GM23338 (cell line): ENCODE results near the gene PCYT1A. TPM values are rescaled to one million over a fixed set of nuclear protein-coding genes. Genes with fewer than 3 reads are reported as not detected.
A peak's percentile ranks its signal among the peaks of the same experiment; 100 is the strongest.

ENCODE experiments used
- ATAC-seq: fragments of 200-7000 bp; cut with Tn5 transposase; 3 replicates; pipeline ENCODE4 v1.9.1; 2020
- DNase-seq: peaks from one replicate; pipeline ENCODE4 v3.0.0-alpha.2; 2015; ENCODE audit warnings: low spot score
- H2AFZ ChIP-seq: fragments of 200-600 bp; sonication (generic); 2 replicates; pipeline ENCODE4 v1.8.0; 2016; ENCODE audit warnings: antibody characterized with exemption, mild to moderate bottlenecking, moderate library complexity
- H3F3A ChIP-seq: fragments of 200-600 bp; sonication (generic); replicated peaks from 2 replicates; pipeline ENCODE4 v1.8.0; 2017; ENCODE audit warnings: antibody characterized with exemption, mixed run types, low read depth
- H3K27ac ChIP-seq: fragments of 200-600 bp; sonication (generic); 2 replicates; pipeline ENCODE4 v1.6.1; 2016; ENCODE audit warnings: low read depth
- H3K27me3 ChIP-seq: fragments of 200-600 bp; sonication (generic); 2 replicates; pipeline ENCODE4 v1.8.0; 2016; ENCODE audit warnings: mild to moderate bottlenecking, mixed run types, moderate library complexity; ENCODE audit not compliant: insufficient read depth
- H3K36me3 ChIP-seq: fragments of 200-600 bp; sonication (generic); 2 replicates; pipeline ENCODE4 v1.8.0; 2016; ENCODE audit warnings: mild to moderate bottlenecking; ENCODE audit not compliant: insufficient read depth
- H3K4me1 ChIP-seq: fragments of 200-600 bp; sonication (generic); 2 replicates; pipeline ENCODE4 v1.8.0; 2016; ENCODE audit warnings: mild to moderate bottlenecking, moderate library complexity; ENCODE audit not compliant: insufficient read depth
- H3K4me2 ChIP-seq: fragments of 200-600 bp; sonication (generic); 2 replicates; pipeline ENCODE4 v1.7.1; 2017; ENCODE audit warnings: mixed run types
- H3K4me3 ChIP-seq: fragments of 200-600 bp; sonication (generic); 2 replicates; pipeline ENCODE4 v1.6.1; 2016; ENCODE audit warnings: mixed run types
- H3K79me2 ChIP-seq: fragments of 200-600 bp; sonication (generic); replicated peaks from 2 replicates; pipeline ENCODE4 v1.8.0; 2017; ENCODE audit warnings: mild to moderate bottlenecking; ENCODE audit not compliant: insufficient read depth
- H3K9me2 ChIP-seq: fragments of 200-600 bp; sonication (generic); 2 replicates; pipeline ENCODE4 v1.8.0; 2017; ENCODE audit not compliant: insufficient read depth
- H4K20me1 ChIP-seq: fragments of 200-600 bp; sonication (generic); replicated peaks from 2 replicates; pipeline ENCODE4 v1.8.0; 2017; ENCODE audit warnings: mild to moderate bottlenecking; ENCODE audit not compliant: insufficient read depth
- H3K27ac Mint-ChIP-seq: 2 replicates; pipeline ENCODE4 v1.8.0; 2020; ENCODE audit warnings: inconsistent platforms, mild to moderate bottlenecking, moderate library complexity, mixed read lengths
- H3K27me3 Mint-ChIP-seq: 3 replicates; pipeline ENCODE4 v1.8.0; 2022; ENCODE audit warnings: low read depth, mild to moderate bottlenecking, moderate library complexity, mixed read lengths, inconsistent platforms; ENCODE audit not compliant: insufficient read depth, poor library complexity
- H3K36me3 Mint-ChIP-seq: 3 replicates; pipeline ENCODE4 v1.8.0; 2021; ENCODE audit warnings: low read depth, mild to moderate bottlenecking, inconsistent platforms, moderate library complexity, mixed read lengths
- H3K4me1 Mint-ChIP-seq: 3 replicates; pipeline ENCODE4 v1.8.0; 2020; ENCODE audit warnings: mild to moderate bottlenecking, inconsistent platforms, mixed read lengths
- H3K4me3 Mint-ChIP-seq: 3 replicates; pipeline ENCODE4 v1.8.0; 2021; ENCODE audit warnings: moderate library complexity, mild to moderate bottlenecking, inconsistent platforms, mixed read lengths
- H3K9me3 Mint-ChIP-seq: 3 replicates; pipeline ENCODE4 v1.8.0; 2020; ENCODE audit warnings: moderate library complexity, mild to moderate bottlenecking, inconsistent platforms, mixed read lengths
- CREB1 ChIP-seq: fragments of 250-450 bp; sonication (Bioruptor Pico); IDR thresholded peaks from 2 replicates; pipeline ENCODE4 v1.5.0; 2020; ENCODE audit warnings: low read depth, mild to moderate bottlenecking, moderate library complexity
- EZH2 ChIP-seq: fragments of 200-600 bp; sonication (generic); IDR thresholded peaks from one replicate; pipeline ENCODE4 v1.8.0; 2017; ENCODE audit warnings: antibody characterized with exemption, mild to moderate bottlenecking, low read depth; ENCODE audit not compliant: unreplicated experiment
- EZH2phosphoT487 ChIP-seq: fragments of 200-600 bp; sonication (generic); IDR thresholded peaks from one replicate; pipeline ENCODE4 v1.8.1; 2018; ENCODE audit warnings: antibody characterized with exemption; ENCODE audit not compliant: unreplicated experiment
- JUNB ChIP-seq: IDR thresholded peaks from one replicate; pipeline ENCODE4 v1.6.1; 2016; ENCODE audit warnings: antibody characterized with exemption; ENCODE audit not compliant: unreplicated experiment
- NANOG ChIP-seq: IDR thresholded peaks from 2 replicates; pipeline ENCODE4 v1.6.1; 2016; ENCODE audit warnings: antibody characterized with exemption, borderline replicate concordance
- POLR2AphosphoS5 ChIP-seq: IDR thresholded peaks from 2 replicates; pipeline ENCODE4 v1.6.1; 2016; ENCODE audit warnings: antibody characterized with exemption, low read depth
- STAT1 ChIP-seq: IDR thresholded peaks from one replicate; pipeline ENCODE4 v1.6.1; 2016; ENCODE audit warnings: antibody characterized with exemption; ENCODE audit not compliant: unreplicated experiment
- ZNF114 ChIP-seq: fragments of 250-450 bp; sonication (Bioruptor Pico); IDR thresholded peaks from 2 replicates; pipeline ENCODE4 v1.5.0; 2020; ENCODE audit warnings: mild to moderate bottlenecking, moderate library complexity
- ZNF331 ChIP-seq: fragments of 250-450 bp; sonication (Bioruptor Pico); IDR thresholded peaks from 2 replicates; pipeline ENCODE4 v1.5.0; 2020; ENCODE audit warnings: low read depth, mild to moderate bottlenecking, moderate library complexity
- polyA plus RNA-seq: library from polyadenylated mRNA; unstranded; fragments of >200 nt; fragmentation: Nextera tagmentation; extraction: Ambion mirVana; gene quantifications from 2 replicates; pipeline ENCODE4 v1.2.1, GENCODE V29; 2016
- total RNA-seq: library from RNA; depleted of rRNA; stranded (reverse); fragments of >200 nt; shearing (Covaris generic); gene quantifications from 2 replicates; pipeline ENCODE4 v1.2.3, GENCODE V29; 2014
- TF ChIP-seq, protein P1 (sequence below): IDR thresholded peaks from one replicate; pipeline ENCODE4 v1.6.1; 2018; ENCODE audit warnings: antibody characterized with exemption; ENCODE audit not compliant: unreplicated experiment
- TF ChIP-seq, protein P2 (sequence below), 2 experiments: fragments of 200-600 bp in 1 of 2; sonication (generic) in 1 of 2; conservative IDR thresholded peaks; 2 replicates each; pipeline versions ENCODE4 v1.5.1 to v1.6.1; 2016 to 2017; ENCODE audit warnings: antibody characterized with exemption in 2 of 2, low read depth in 2 of 2, mild to moderate bottlenecking in 2 of 2, moderate library complexity in 1 of 2
- TF ChIP-seq, protein P3 (sequence below): fragments of 250-450 bp; sonication (Bioruptor Pico); IDR thresholded peaks from 2 replicates; pipeline ENCODE4 v1.5.0; 2020; ENCODE audit warnings: mild to moderate bottlenecking, moderate library complexity
- TF ChIP-seq, protein P4 (sequence below): IDR thresholded peaks from 2 replicates; pipeline ENCODE4 v1.6.1; 2016; ENCODE audit warnings: antibody characterized with exemption

The PCYT1A gene
- total and polyA plus RNA-seq, 2 experiments from 2014 or later = 11.6 to 35.8 TPM

DNA sequence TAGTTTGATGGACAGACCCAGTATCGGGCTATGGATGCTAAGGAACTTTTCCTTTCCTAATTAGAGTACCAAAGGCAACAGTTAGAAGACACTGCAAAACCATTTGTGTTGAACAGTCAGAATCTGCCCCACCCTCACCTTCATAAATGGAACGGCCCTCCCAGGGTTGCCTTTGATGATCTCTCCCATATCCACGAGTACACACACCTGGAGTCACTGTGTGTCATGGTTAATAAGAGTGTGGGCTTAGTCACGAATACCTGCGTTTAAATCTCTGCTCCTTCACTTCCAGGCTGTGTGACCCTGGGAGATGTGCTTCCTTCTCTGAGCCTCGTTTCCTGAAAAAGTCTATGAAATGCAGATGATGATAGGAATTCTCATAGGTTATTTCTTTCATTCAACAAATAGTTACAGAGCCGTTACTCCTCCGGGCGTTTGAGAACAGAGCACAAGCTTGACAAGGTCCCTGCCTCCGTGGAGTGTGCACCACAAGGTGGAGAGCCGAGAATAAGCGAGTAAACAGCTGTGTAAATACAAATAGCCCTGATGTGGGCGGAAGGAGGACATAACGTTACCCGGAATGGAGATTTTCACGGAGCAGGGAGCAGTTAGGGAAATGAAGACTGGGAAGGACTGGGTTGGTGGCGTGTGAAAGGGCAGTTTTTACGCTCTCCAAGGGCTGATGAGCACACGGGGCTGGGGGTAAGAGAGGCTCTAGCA is 64.5 kb downstream of the PCYT1A start:
- Histone ChIP-seq H3K4me1 (no peaks in the 10 kb centered on the region), H3K36me3 (no peaks in the 10 kb centered on the region; the same call in 1 of the 2 replicates), H3K79me2 (no peaks in the 10 kb centered on the region), H3K4me3 (no peak overlapping the region), H2AFZ (0 out of 2 replicates have a peak overlapping the region, but pooled peaks have one; percentile 70), H3K4me2 (no peak overlapping the region), H4K20me1 (no peaks in the 10 kb centered on the region), H3K27ac (0 out of 2 replicates have a peak overlapping the region, but pooled peaks have one; percentile 36), H3F3A (peaks cover 6% of the 10 kb centered on the region; the same call in 1 of the 2 replicates), H3K27me3 (no peaks in the 10 kb centered on the region), H3K9me2 (no peaks in the 10 kb centered on the region)
- Mint-ChIP-seq H3K27me3 (peaks cover 12% of the 10 kb centered on the region), H3K9me3 (peaks cover 4% of the 10 kb centered on the region; the same call in 2 of the 3 replicates), H3K4me3 (no peak overlapping the region), H3K4me1 (peaks cover 18% of the 10 kb centered on the region), H3K27ac (no peak overlapping the region), H3K36me3 (peaks cover 11% of the 10 kb centered on the region; the same call in 1 of the 3 replicates)
- TF ChIP-seq, protein P1, sequence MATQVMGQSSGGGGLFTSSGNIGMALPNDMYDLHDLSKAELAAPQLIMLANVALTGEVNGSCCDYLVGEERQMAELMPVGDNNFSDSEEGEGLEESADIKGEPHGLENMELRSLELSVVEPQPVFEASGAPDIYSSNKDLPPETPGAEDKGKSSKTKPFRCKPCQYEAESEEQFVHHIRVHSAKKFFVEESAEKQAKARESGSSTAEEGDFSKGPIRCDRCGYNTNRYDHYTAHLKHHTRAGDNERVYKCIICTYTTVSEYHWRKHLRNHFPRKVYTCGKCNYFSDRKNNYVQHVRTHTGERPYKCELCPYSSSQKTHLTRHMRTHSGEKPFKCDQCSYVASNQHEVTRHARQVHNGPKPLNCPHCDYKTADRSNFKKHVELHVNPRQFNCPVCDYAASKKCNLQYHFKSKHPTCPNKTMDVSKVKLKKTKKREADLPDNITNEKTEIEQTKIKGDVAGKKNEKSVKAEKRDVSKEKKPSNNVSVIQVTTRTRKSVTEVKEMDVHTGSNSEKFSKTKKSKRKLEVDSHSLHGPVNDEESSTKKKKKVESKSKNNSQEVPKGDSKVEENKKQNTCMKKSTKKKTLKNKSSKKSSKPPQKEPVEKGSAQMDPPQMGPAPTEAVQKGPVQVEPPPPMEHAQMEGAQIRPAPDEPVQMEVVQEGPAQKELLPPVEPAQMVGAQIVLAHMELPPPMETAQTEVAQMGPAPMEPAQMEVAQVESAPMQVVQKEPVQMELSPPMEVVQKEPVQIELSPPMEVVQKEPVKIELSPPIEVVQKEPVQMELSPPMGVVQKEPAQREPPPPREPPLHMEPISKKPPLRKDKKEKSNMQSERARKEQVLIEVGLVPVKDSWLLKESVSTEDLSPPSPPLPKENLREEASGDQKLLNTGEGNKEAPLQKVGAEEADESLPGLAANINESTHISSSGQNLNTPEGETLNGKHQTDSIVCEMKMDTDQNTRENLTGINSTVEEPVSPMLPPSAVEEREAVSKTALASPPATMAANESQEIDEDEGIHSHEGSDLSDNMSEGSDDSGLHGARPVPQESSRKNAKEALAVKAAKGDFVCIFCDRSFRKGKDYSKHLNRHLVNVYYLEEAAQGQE = no peak
- TF ChIP-seq EZH2 (no peak), POLR2AphosphoS5 (no peak), CREB1 (CRISPR knock-in tag) (no peak), ZNF331 (CRISPR knock-in tag) (no peak), ZNF114 (no peak), NANOG (no peak), EZH2phosphoT487 (no peak), STAT1 (no peak), JUNB (no peak)
- TF ChIP-seq, protein P2, sequence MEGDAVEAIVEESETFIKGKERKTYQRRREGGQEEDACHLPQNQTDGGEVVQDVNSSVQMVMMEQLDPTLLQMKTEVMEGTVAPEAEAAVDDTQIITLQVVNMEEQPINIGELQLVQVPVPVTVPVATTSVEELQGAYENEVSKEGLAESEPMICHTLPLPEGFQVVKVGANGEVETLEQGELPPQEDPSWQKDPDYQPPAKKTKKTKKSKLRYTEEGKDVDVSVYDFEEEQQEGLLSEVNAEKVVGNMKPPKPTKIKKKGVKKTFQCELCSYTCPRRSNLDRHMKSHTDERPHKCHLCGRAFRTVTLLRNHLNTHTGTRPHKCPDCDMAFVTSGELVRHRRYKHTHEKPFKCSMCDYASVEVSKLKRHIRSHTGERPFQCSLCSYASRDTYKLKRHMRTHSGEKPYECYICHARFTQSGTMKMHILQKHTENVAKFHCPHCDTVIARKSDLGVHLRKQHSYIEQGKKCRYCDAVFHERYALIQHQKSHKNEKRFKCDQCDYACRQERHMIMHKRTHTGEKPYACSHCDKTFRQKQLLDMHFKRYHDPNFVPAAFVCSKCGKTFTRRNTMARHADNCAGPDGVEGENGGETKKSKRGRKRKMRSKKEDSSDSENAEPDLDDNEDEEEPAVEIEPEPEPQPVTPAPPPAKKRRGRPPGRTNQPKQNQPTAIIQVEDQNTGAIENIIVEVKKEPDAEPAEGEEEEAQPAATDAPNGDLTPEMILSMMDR (conservative IDR thresholded peaks at IDR 0.05; ENCODE audit: low read depth in 2 of 2) = no peak
- TF ChIP-seq, protein P3, sequence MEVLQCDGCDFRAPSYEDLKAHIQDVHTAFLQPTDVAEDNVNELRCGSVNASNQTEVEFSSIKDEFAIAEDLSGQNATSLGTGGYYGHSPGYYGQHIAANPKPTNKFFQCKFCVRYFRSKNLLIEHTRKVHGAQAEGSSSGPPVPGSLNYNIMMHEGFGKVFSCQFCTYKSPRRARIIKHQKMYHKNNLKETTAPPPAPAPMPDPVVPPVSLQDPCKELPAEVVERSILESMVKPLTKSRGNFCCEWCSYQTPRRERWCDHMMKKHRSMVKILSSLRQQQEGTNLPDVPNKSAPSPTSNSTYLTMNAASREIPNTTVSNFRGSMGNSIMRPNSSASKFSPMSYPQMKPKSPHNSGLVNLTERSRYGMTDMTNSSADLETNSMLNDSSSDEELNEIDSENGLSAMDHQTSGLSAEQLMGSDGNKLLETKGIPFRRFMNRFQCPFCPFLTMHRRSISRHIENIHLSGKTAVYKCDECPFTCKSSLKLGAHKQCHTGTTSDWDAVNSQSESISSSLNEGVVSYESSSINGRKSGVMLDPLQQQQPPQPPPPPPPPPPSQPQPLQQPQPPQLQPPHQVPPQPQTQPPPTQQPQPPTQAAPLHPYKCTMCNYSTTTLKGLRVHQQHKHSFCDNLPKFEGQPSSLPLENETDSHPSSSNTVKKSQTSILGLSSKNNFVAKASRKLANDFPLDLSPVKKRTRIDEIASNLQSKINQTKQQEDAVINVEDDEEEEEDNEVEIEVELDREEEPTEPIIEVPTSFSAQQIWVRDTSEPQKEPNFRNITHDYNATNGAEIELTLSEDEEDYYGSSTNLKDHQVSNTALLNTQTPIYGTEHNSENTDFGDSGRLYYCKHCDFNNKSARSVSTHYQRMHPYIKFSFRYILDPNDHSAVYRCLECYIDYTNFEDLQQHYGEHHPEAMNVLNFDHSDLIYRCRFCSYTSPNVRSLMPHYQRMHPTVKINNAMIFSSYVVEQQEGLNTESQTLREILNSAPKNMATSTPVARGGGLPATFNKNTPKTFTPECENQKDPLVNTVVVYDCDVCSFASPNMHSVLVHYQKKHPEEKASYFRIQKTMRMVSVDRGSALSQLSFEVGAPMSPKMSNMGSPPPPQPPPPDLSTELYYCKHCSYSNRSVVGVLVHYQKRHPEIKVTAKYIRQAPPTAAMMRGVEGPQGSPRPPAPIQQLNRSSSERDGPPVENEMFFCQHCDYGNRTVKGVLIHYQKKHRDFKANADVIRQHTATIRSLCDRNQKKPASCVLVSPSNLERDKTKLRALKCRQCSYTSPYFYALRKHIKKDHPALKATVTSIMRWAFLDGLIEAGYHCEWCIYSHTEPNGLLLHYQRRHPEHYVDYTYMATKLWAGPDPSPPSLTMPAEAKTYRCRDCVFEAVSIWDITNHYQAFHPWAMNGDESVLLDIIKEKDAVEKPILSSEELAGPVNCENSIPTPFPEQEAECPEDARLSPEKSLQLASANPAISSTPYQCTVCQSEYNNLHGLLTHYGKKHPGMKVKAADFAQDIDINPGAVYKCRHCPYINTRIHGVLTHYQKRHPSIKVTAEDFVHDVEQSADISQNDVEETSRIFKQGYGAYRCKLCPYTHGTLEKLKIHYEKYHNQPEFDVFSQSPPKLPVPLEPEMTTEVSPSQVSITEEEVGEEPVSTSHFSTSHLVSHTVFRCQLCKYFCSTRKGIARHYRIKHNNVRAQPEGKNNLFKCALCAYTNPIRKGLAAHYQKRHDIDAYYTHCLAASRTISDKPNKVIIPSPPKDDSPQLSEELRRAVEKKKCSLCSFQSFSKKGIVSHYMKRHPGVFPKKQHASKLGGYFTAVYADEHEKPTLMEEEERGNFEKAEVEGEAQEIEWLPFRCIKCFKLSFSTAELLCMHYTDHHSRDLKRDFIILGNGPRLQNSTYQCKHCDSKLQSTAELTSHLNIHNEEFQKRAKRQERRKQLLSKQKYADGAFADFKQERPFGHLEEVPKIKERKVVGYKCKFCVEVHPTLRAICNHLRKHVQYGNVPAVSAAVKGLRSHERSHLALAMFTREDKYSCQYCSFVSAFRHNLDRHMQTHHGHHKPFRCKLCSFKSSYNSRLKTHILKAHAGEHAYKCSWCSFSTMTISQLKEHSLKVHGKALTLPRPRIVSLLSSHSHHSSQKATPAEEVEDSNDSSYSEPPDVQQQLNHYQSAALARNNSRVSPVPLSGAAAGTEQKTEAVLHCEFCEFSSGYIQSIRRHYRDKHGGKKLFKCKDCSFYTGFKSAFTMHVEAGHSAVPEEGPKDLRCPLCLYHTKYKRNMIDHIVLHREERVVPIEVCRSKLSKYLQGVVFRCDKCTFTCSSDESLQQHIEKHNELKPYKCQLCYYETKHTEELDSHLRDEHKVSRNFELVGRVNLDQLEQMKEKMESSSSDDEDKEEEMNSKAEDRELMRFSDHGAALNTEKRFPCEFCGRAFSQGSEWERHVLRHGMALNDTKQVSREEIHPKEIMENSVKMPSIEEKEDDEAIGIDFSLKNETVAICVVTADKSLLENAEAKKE (CRISPR knock-in tag) = no peak
- TF ChIP-seq, protein P4, sequence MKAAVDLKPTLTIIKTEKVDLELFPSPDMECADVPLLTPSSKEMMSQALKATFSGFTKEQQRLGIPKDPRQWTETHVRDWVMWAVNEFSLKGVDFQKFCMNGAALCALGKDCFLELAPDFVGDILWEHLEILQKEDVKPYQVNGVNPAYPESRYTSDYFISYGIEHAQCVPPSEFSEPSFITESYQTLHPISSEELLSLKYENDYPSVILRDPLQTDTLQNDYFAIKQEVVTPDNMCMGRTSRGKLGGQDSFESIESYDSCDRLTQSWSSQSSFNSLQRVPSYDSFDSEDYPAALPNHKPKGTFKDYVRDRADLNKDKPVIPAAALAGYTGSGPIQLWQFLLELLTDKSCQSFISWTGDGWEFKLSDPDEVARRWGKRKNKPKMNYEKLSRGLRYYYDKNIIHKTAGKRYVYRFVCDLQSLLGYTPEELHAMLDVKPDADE = no peak
- ATAC-seq (no peak), DNase-seq (no peak)
